ENCODE measurements around the gene REPS1.

REPS1 gene

GRCh38 chr6:138920906-138921305 lies 67.1 kb downstream of the REPS1 start:
- no peak for DNase-seq

- no peak for DNase-seq
These were observed 73.4 kb downstream of the REPS1 start for GRCh38 chr6:138914701-138915100.

GRCh38 chr6:138912308-138912707 lies 75.7 kb downstream of the REPS1 start:
- DNase-seq, result no peak

GRCh38 chr6:138909975-138910374 lies 78.1 kb downstream of the REPS1 start:
- DNase-seq, result no peak

- DNase-seq, result no peak
These were observed 78.5 kb downstream of the REPS1 start for GRCh38 chr6:138909511-138909910.

GRCh38 chr6:138907167-138907566 lies 80.9 kb downstream of the REPS1 start:
- DNase-seq, result no peak

- DNase-seq, result no peak
These were observed 91.0 kb downstream of the REPS1 start for GRCh38 chr6:138897031-138897430.

- no peak for DNase-seq
These were observed 91.8 kb downstream of the REPS1 start for GRCh38 chr6:138896104-138896756.

GRCh38 chr6:138891255-138891986 lies 96.6 kb downstream of the REPS1 start:
- DNase-seq, result no peak

- DNase-seq, result no peak
These were observed 102.8 kb downstream of the REPS1 start for GRCh38 chr6:138885156-138885819.

- DNase-seq, result no peak
These were observed 105.6 kb downstream of the REPS1 start for GRCh38 chr6:138882369-138883017.

GRCh38 chr6:138873191-138873590 lies 114.9 kb downstream of the REPS1 start:
- no peak for DNase-seq

GRCh38 chr6:138869398-138869797 lies 118.7 kb downstream of the REPS1 start:
- no peak for DNase-seq

GRCh38 chr6:138868181-138868580 lies 119.9 kb downstream of the REPS1 start:
- no peak for DNase-seq

GRCh38 chr6:138865480-138866109 lies 122.5 kb downstream of the REPS1 start:
- DNase-seq, result no peak

- no peak for DNase-seq
These were observed 123.6 kb downstream of the REPS1 start for GRCh38 chr6:138864343-138864890.

GRCh38 chr6:138863321-138863720 lies 124.7 kb downstream of the REPS1 start:
- DNase-seq, result no peak

- DNase-seq, result no peak
These were observed 125.6 kb downstream of the REPS1 start for GRCh38 chr6:138862456-138862855.

- DNase-seq, result no peak
These were observed 130.3 kb downstream of the REPS1 start for GRCh38 chr6:138857775-138858174.

- no peak for DNase-seq
These were observed 131.4 kb downstream of the REPS1 start for GRCh38 chr6:138856654-138857053.

All from activated CD8-positive, alpha-beta memory T cell treated with anti-CD3 and anti-CD28 coated beads for 24 hours (primary cell).